ENCODE measurements around the gene NADSYN1. TPM values are rescaled to one million over a fixed set of nuclear protein-coding genes. Genes with fewer than 3 reads are reported as not detected.

NADSYN1 gene
- total RNA-seq, 1 experiment from 2014 or later, result 45.1 TPM

GRCh38 chr11:71458146-71459070 is 5.4 kb downstream of the NADSYN1 start (continued):
- no peak for TF ChIP-seq ZNF232 (CRISPR knock-in tag; IDR thresholded peaks at IDR 0.05)
- TF ChIP-seq USF2 (CRISPR knock-in tag; IDR thresholded peaks at IDR 0.05), result no peak
- no peak for TF ChIP-seq ATF1 (CRISPR knock-in tag; IDR thresholded peaks at IDR 0.05)
- no peak for TF ChIP-seq ZNF396 (CRISPR knock-in tag; IDR thresholded peaks at IDR 0.05; ENCODE audit: borderline replicate concordance)

GRCh38 chr11:71459076-71459766 is 6.2 kb downstream of the NADSYN1 start:
- H3K9me3 Mint-ChIP-seq, result no peaks in the 10 kb centered on the region
- H3K27ac Mint-ChIP-seq, result no peak overlapping the region; the same call in 1 of the 2 replicates
- peaks cover 45% of the 10 kb centered on the region for H3K36me3 Mint-ChIP-seq
- ChIA-PET POLR2A (no interaction called here), CTCF (no interaction called here)
- no peak overlapping the region for H3K4me3 Mint-ChIP-seq
- H3K4me1 Mint-ChIP-seq, result no peaks in the 10 kb centered on the region
- ATAC-seq (no peak), DNase-seq (ENCODE audit: low spot score) (no peak)
- TF ChIP-seq PRDM15 (CRISPR knock-in tag; IDR thresholded peaks at IDR 0.05) (no peak), ZNF121 (CRISPR knock-in tag; IDR thresholded peaks at IDR 0.05) (no peak), SMAD4 (CRISPR knock-in tag; IDR thresholded peaks at IDR 0.05) (no peak), RELA (CRISPR knock-in tag; IDR thresholded peaks at IDR 0.05; ENCODE audit: borderline replicate concordance) (no peak), ARID4B (CRISPR knock-in tag; IDR thresholded peaks at IDR 0.05; ENCODE audit: borderline replicate concordance) (no peak), GRHL2 (CRISPR knock-in tag; IDR thresholded peaks at IDR 0.05; ENCODE audit: insufficient replicate concordance, severe bottlenecking) (no peak), CREB1 (CRISPR knock-in tag; IDR thresholded peaks at IDR 0.05) (no peak), ZNF263 (CRISPR knock-in tag; IDR thresholded peaks at IDR 0.05; ENCODE audit: low read depth) (no peak), ZMAT4 (CRISPR knock-in tag; IDR thresholded peaks at IDR 0.05) (no peak), NFATC4 (CRISPR knock-in tag; IDR thresholded peaks at IDR 0.05) (no peak), CBFB (CRISPR knock-in tag; IDR thresholded peaks at IDR 0.05; ENCODE audit: low read depth) (no peak), GABPB1 (CRISPR knock-in tag; IDR thresholded peaks at IDR 0.05) (no peak), TP53 (CRISPR knock-in tag; IDR thresholded peaks at IDR 0.05) (no peak), SOX15 (CRISPR knock-in tag; IDR thresholded peaks at IDR 0.05) (no peak), ZNF425 (CRISPR knock-in tag; conservative IDR thresholded peaks at IDR 0.05) (no peak), ESRRA (CRISPR knock-in tag; IDR thresholded peaks at IDR 0.05; ENCODE audit: borderline replicate concordance) (no peak), ZNF512 (CRISPR knock-in tag; IDR thresholded peaks at IDR 0.05; ENCODE audit: borderline replicate concordance) (no peak), ZNF138 (CRISPR knock-in tag; conservative IDR thresholded peaks at IDR 0.05) (no peak)
- no peaks in the 10 kb centered on the region for H3K27me3 Mint-ChIP-seq (ENCODE audit: low read depth)

Data from WTC11 (cell line).